Gastroesophageal sphincter (tissue), 3 donors: ENCODE measurements around the gene CEL.
"Not testable (repeated sequence)": the region's sequence is repeated elsewhere in the genome, so short reads cannot be mapped to it uniquely, and the experiment has no call there.

ENCODE experiments used
- POLR2A ChIP-seq, 2 donors: fragments of 450-650 bp; IDR thresholded peaks; one replicate each; pipeline ENCODE4 v1.6.1; 2017; ENCODE audit warnings: antibody characterized with exemption in 2 of 2, mild to moderate bottlenecking in 2 of 2, moderate library complexity in 1 of 2
- TF ChIP-seq, protein P1 (sequence below), 4 experiments: fragments of 200-600 bp in 2 of 4; fragments of 450-650 bp in 2 of 4; sonication (generic) in 1 of 4; IDR thresholded peaks; one replicate each; pipeline ENCODE4 v1.5.1; 2017 to 2019; ENCODE audit warnings: antibody characterized with exemption in 4 of 4, mild to moderate bottlenecking in 2 of 4, moderate library complexity in 2 of 4

DNA sequence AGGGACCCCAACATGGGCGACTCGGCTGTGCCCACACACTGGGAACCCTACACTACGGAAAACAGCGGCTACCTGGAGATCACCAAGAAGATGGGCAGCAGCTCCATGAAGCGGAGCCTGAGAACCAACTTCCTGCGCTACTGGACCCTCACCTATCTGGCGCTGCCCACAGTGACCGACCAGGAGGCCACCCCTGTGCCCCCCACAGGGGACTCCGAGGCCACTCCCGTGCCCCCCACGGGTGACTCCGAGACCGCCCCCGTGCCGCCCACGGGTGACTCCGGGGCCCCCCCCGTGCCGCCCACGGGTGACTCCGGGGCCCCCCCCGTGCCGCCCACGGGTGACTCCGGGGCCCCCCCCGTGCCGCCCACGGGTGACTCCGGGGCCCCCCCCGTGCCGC is 9.2 kb downstream of the CEL start:
- TF ChIP-seq POLR2A (IDR thresholded peaks at IDR 0.05): not testable (repeated sequence)
- TF ChIP-seq, protein P1, sequence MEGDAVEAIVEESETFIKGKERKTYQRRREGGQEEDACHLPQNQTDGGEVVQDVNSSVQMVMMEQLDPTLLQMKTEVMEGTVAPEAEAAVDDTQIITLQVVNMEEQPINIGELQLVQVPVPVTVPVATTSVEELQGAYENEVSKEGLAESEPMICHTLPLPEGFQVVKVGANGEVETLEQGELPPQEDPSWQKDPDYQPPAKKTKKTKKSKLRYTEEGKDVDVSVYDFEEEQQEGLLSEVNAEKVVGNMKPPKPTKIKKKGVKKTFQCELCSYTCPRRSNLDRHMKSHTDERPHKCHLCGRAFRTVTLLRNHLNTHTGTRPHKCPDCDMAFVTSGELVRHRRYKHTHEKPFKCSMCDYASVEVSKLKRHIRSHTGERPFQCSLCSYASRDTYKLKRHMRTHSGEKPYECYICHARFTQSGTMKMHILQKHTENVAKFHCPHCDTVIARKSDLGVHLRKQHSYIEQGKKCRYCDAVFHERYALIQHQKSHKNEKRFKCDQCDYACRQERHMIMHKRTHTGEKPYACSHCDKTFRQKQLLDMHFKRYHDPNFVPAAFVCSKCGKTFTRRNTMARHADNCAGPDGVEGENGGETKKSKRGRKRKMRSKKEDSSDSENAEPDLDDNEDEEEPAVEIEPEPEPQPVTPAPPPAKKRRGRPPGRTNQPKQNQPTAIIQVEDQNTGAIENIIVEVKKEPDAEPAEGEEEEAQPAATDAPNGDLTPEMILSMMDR (IDR thresholded peaks at IDR 0.05): not testable (repeated sequence)
